Coronary artery (tissue), 2 donors: ENCODE data around the gene ACSS2.

Experiments used
- DNase-seq: peaks from one replicate; pipeline ENCODE4 v3.0.0-alpha.2; 2017; ENCODE audit warnings: low spot score
- H3K27ac ChIP-seq, 2 donors: fragments of 200-600 bp; sonication (generic); one replicate each; pipeline ENCODE4 v1.5.1; 2016 to 2019
- H3K4me3 ChIP-seq: fragments of 200-600 bp; sonication (generic); 2 replicates; pipeline ENCODE4 v1.5.1; 2016; ENCODE audit warnings: mild to moderate bottlenecking, moderate library complexity
- CTCF ChIP-seq: fragments of 200-600 bp; sonication (generic); IDR thresholded peaks from one replicate; pipeline ENCODE4 v1.5.1; 2019; ENCODE audit warnings: antibody characterized with exemption

ACSS2 gene

GRCh38 chr20:34925341-34925740 is 48.9 kb downstream of the ACSS2 start:
- H3K27ac ChIP-seq: no peak overlapping the region
- TF ChIP-seq CTCF: no peak

DNA sequence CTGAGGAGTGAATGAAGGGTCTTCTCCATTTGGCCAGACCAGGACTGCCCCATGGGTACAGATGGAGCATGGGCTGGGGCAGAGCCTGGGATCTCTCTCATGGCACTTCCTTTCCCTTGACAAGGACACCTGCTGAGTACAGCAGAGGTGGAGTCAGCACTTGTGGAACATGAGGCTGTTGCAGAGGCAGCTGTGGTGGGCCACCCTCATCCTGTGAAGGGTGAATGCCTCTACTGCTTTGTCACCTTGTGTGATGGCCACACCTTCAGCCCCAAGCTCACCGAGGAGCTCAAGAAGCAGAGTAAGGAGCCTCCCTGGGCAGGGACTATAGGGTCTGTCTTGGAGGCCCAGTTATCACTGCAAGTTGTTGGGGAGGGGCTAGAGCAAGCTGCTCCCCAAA is 49.6 kb downstream of the ACSS2 start:
- DNase-seq: no peak
- Histone ChIP-seq H3K27ac (no peak overlapping the region), H3K4me3 (no peak overlapping the region)
- TF ChIP-seq CTCF: no peak

More at GRCh38 chr20:34925341-34925740, 48.9 kb downstream of the ACSS2 start:
- DNase-seq: no peak
- H3K4me3 ChIP-seq: no peak overlapping the region

DNA sequence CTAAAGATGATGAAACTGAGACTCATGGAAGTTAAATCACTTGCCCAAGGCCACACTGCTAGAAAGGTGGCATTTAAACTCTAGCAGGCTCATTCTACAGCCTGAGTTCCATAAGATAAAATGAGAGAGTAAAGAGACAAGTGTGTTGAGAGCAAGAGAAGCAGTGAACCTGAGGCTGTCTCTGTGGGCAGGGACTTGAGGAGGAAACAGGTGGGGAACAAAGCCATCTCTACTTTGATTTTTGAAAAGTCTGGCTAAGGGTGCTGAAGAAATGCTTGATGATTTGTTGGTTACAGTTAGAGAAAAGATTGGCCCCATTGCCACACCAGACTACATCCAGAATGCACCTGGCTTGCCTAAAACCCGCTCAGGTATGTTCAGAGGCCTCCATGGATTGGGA is 50.2 kb downstream of the ACSS2 start:
- DNase-seq: no peak
- Histone ChIP-seq H3K27ac (peak overlapping the region in 1 of 2 donors; percentile 55), H3K4me3 (no peak overlapping the region)
- no peak for TF ChIP-seq CTCF

GRCh38 chr20:34927736-34928135 is 51.3 kb downstream of the ACSS2 start:
- no peak for TF ChIP-seq CTCF
- H3K27ac ChIP-seq: peak overlapping the region; percentile 9 to 13
- DNase-seq: no peak
- H3K4me3 ChIP-seq: no peak overlapping the region

- DNase-seq: no peak
- TF ChIP-seq CTCF: no peak
- Histone ChIP-seq H3K27ac (no peak overlapping the region), H3K4me3 (no peak overlapping the region)
Measured at GRCh38 chr20:34928411-34928810, 52.0 kb downstream of the ACSS2 start.

- no peak overlapping the region for H3K4me3 ChIP-seq
- no peak for TF ChIP-seq CTCF
- H3K27ac ChIP-seq: no peak overlapping the region
- no peak for DNase-seq
Measured at GRCh38 chr20:34931771-34932170, 55.4 kb downstream of the ACSS2 start.

GRCh38 chr20:34938466-34939163 is 62.2 kb downstream of the ACSS2 start:
- no peak for DNase-seq
- TF ChIP-seq CTCF: no peak
- H3K27ac ChIP-seq: peak overlapping the region in 1 of 2 donors; percentile 39
- no peak overlapping the region for H3K4me3 ChIP-seq
